Astrocyte (in vitro differentiated cells and primary cell): ENCODE data around the gene GALNT6.

Experiments
- CTCF ChIP-seq: IDR thresholded peaks from 2 replicates; pipeline ENCODE4 v1.5.1; 2011; ENCODE audit warnings: low read depth, mild to moderate bottlenecking, inconsistent platforms, low read length, moderate library complexity; ENCODE audit not compliant: insufficient read depth
- EZH2 ChIP-seq: IDR thresholded peaks from 2 replicates; pipeline ENCODE4 v1.6.1; 2012; ENCODE audit warnings: mild to moderate bottlenecking, low read length, inconsistent platforms; ENCODE audit not compliant: insufficient read depth

GRCh38 chr12:51346581-51346980 lies 44.6 kb downstream of the GALNT6 start, which contains the start of gene CELA1:
- TF ChIP-seq CTCF = no peak
- no peak for TF ChIP-seq EZH2
